ENCODE results near the gene VPS35.
"Not testable (repeated sequence)": the region's sequence is repeated elsewhere in the genome, so short reads cannot be mapped to it uniquely, and the experiment has no call there.

Gene VPS35

DNA sequence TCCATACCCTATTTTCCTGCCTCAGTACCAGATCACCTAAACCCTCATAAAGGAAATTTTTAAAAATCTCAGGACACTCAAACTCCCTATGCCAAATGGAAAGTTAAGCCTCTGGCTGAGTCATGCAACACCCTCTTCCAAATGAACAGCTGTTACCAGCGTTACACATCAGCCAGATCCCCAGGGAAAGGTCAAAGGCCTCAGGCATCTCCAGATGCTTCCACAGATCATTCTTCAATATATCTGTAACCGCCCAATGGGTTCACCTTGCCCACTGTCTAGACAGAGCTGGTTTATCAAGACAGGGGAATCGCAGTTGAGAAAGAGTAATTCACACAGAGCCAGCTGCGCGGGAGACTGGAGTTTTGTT, 38.7 kb downstream of the VPS35 start:
- no peak for DNase-seq

DNA sequence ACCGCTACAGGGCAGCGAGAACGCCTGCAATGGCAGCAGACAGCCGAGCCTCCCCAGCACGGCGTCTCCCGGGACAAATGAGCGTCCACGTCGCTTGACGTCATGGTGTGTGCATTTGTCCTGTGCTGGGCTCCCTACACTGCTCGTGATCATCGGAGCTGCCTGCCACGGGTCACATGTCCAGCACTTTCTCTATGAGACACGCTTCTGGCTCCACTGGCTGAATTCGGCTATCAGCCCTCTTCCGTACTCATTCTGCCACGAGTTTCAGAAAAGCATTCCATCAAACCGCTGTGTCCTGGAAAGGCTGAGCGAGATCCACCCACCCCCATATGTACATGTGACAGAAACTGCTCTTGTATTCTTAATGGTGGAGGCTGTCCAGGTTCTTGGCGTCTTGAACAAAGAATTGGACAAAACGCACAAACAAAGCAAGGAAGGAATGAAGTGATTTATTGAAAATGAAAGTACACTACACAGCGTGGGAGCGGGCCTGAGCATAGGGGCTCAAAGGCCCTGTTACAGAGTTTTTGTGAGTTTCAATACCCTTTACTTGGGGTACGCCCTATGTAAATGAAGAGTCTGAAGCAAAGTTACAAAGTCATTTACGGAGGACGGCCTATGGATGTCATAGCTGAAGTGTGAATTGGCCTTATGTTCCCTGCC, 39.3 kb downstream of the VPS35 start:
- no peak for DNase-seq

DNA sequence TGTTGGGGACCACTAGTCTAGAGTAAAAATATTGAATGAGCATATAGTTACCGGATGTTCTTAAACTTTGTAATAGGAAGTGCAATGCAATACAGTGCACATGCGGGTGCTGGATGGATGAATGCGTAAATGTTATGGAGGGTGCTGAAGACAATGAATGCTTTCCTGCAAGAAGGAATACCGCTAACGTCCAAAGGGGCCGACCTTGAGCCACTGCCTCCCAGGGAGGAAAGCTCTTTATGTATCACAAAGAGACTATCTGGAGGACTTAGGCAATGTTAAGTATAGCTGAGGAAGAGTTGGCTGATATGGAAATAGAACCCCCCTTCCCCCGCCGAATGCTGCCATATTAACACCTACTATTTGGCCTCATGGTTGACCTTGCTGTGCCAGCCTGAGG, 40.3 kb downstream of the VPS35 start:
- DNase-seq = no peak

DNA sequence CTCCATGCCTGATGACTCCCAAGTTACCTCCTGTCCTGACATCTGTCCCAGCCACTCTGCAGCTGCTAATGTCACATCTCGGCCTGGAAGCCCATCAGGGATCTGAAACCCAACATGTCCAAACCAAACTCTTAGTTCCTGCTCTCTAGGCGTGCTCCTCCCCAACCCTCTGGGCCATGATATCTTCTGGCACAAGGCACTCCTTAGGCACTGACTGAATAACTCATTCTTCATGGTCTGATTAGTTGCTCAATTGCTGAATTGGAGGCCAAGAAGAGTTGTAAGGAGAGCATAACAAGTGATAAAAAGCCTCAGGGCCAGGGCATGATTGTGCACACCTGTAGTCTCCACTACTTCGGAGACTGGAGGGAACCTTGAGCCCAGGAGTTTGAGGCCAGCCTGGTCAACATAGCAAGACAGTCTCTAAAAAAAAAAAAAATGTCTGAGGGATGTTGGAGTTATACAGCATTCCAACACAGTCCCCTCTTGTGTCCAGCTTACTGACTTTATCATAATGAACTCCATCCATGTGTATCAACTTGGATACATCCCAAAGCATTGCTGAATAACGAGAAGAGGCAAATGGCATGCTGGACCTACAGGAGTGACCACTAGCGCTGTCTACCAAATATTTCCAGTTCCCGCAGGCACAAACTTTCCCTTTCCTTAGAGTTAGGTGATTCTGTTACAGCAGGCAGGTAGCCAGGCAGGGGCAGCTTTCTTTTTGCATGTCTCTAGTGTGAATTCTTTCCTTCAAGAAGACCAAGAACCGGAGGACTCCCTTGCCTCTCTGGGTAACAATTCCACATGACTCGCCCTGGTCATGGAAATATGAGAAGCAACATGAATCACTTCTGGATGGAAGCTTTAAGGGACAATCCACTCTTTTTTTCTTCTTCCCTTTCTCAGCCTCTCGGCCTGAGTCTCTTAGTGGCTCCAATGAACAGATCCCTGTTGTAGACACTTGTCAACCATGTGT, 49.7 kb downstream of the VPS35 start:
- DNase-seq = no peak

DNA sequence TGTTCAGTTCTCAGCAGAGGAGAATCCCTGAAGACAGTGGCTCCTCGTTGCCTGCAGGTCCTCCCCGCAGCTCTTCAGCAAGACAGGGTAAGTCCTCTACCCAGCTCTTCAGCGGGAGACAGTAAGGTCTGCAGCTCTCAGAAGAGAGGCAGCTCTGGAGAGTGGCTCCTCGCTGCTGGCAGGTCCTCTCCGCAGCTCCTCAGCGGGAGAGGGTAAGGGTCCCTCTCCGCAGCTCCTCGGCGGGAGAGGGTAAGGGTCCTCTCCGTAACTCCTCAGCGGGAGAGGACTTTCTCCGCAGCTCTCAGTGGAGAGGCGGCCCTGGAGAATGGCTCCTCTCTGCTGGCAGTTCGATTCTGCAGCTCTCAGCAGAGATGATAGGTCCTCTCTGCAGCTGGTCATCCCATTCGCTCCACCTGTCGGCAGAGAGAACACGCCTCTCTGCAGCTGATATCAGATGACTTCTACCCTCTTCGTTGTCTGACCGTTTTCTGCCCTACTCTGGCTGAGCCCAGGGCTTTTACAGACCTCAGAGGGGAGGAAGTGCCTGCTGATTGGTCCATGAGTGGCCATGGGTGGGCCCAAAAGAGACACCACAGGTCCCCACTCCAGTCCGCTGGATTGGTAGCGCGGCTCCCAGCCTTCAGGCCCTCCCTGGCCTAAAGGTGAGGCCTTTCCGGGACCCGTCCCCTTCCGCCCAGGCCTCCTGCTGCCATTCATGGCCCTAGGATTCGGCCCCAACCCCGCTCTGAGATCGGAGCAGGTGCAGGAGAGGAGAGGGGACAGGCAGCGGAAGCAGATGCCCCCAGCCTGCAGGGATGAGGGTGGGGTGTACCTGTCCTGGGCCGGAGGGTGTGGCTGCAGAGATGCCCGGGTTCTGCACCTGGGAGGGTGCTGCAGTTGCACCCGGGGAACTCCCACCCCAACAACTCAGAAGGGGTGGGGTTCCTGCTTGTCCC, 55.9 kb downstream of the VPS35 start:
- no peak for DNase-seq

DNA sequence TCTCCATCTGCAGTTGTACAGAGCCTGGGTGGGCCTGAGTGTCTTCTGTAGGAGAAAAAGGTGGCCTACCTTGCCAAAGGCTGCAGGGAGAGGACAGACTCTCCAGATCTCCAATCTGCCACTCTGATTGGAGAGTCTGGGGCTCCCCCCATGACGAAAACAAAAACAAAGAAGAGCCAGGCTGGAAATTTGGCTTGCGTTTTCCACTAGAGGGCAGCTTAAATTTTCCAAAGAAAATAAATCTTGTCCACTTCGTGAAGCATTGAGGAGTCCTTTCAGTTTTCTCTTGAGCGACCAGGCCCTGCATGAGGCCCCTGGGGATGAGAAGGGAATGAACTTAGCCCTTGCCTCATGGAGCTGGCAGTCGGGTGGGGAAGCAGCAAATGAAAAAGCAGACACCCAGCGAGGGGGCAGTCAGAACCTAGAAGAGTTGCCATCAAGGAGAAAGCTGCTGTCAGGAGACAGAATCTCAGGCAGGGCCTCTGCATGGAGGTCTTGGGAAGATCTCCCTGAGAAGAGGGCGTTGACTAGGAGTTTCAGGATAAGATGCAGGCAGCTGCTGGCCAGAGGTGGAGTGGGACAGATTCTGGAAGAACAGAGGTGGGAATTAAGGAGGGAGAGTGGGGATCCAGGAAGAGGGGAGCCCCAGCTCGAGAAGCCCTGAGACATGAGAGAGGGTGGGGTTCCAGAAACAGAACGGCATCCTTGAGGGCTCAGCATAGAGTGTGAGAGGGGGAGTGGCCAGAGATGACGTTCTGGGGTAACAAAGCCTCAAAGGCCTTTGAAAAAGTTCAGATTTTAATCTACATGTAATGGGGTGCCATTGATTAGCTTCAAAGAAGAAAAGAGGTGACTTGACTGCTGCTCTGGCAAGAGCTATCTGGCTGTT, 59.4 kb downstream of the VPS35 start:
- no peak for DNase-seq

DNA sequence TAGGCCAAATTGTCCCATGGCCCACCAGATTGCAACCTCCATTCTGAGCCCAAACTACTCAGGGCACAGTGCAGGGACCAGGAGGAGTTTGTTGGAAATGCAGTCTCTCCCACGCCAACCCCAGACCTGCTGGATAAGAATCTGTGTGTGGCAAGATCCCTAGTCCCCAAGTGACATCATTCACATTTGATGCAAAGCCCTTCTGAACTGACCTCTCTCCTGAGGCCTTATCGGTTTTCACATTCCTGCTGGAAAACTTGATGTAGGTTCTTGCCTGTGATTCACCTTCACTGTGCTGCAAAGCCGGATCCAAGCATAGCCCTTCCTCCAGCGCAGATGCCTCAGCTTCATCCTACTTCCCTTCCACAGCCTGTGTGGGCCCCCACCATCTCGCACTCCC, 61.2 kb downstream of the VPS35 start:
- no peak for DNase-seq

DNA sequence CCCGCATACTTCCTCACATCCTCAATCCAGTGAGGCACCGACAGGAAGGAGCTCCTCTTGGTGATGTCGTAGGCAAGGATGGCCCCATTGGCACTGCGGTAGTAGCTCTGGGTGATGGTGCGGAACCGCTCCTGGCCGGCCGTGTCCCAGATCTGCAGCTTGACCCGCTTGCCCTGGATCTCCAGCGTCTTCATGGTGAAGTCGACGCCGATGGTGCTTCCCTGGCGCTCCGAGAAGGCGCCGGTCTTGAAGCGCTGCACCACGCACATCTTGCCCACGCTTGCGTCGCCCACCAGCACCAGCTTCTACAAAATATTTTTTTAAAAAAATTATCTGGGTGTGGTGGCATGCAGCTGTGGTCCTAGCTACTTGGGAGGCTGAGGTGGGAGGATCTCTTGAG, 62.3 kb downstream of the VPS35 start:
- not testable (repeated sequence) for DNase-seq

DNA sequence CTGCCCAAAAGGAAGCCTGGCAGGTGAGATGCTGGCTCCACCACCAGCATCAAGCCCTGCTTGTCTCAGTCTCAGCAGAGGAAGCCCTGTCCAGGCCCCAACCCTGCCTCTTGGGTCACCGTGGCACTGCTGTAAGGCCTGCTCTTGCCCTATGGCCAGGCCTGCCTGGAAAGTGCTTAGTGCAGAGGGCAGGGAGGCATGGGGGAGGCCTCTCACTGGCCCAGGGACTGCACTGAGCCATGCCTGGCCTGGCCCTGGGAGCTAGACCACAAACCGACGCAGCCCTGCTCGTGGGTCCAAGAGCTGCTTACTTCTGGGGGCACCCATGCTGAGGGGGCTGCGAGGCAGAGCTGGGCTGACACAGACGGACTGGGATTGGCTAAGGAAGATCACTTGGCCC, 64.1 kb downstream of the VPS35 start:
- DNase-seq = not testable (repeated sequence)

DNA sequence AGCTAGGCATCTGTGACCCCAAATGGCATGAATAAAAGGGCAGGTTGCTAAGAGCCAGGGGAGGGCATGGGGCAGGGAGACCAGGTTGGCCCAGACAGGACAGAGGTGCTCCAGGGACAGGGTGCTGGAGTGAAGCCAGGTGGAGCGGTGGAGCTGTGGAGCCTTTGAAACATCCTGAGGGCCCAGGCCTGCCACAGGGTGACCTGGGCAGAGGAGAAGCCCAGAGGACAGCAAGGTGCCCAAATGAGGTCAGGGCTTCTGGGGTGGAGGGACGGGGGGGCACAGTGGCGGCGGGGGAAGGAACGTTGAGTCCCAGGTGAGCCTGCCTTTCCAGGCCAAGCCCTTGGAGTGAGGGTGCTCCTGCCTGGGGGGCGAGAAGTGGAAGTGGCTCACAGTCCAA, 65.3 kb downstream of the VPS35 start:
- DNase-seq = not testable (repeated sequence)

DNA sequence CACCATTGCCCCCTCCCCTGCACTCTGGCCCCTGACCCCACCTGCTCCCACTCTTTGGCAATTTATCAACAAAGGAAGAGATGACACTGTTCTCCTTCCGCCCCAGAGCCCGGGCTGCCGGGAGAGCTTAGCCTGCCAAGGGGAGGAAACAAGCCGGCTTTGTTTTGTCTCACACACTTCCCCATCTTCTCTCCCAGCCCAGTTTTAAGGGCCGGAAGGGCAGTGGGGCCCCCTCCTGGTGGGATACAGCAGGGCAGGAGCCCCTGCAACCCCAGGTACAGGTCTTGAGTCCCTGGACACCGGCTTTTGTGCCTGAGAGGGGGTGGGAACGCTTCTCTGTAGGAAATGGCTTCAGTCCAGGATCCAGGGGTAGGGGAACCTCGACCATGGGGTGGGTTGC, 65.7 kb downstream of the VPS35 start:
- not testable (repeated sequence) for DNase-seq

DNA sequence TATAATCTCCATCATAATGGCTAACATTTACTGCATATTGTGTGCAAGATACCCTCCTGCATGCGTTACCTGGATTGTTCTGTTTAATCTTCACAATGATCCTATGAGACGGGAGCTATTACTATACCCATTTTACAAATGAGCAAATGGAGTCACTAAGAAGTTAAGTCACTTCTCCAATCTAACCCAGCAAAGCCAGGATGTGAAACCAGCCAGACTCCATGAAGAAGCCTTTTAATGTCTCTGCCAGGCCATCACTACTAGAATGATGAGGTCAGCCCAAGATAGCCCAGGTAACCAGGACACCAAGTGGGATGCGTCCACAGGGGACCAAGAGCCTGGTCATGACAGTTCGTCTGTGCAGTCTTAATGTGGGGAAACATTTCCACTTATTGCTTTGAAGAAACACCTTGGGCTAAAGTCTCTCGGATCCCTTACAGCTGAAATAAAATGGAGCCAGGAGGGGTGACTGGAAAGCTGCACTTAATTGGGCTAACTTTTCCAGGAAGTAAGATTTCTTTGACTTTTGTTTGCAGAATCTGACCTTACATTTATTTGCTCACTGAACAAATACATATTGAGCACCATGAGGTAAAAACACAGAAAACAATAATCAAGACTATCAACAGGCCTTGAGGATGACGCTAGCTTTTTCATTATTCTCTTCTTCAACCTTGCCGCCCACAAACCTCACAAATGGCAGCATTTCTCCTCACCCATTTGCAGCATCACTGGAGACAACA, 66.9 kb downstream of the VPS35 start:
- DNase-seq = no peak

DNA sequence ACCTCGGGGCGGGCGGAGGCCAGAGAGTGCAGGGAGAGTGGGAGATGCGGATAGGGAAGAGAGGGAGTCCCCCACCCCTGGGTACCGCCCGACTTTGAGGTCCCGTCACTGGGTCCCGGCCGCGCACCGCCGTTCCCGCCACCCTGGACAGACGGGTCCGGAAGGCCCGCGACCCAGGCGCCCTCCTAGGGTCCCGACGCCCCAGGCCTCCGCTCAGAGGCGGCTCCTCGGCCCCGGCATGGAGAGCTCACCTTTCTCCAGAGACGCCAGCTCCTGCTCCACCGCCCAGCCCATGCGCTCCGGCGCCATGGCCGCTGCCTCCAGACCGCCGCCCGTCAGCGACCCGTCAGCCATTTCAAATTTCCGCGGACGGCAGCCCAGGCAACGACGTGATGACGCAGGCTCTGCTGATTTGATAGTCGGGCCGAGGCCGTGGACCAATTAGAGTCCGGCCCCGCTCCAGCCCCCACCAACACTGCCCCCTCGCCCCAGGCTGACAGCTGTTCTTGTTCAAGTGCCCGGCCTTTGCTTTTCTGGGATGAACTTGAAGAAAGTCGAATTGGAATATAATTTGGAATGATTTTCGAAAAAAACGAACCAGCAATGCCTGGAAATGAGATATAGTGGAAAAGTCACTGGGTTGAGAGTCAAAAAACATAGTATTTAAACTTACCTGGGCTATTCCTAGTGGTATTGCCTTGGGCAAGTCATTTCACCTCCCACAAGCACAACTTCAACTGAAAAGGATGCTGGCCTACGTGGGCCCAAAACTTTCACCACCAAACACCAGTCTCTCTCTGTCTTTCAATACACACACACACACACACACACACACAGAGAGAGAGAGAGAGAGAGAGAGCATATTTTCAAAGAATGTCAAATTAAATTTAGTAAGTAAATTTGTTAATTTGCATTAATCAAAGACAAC, 67.7 kb downstream of the VPS35 start, which contains the start of gene SHCBP1:
Gene SHCBP1, minus strand, starts transcription at position 374 of the 928 bp plus-strand sequence. Its CDS starts 20 bp downstream, at position 354.
- DNase-seq = no peak

DNA sequence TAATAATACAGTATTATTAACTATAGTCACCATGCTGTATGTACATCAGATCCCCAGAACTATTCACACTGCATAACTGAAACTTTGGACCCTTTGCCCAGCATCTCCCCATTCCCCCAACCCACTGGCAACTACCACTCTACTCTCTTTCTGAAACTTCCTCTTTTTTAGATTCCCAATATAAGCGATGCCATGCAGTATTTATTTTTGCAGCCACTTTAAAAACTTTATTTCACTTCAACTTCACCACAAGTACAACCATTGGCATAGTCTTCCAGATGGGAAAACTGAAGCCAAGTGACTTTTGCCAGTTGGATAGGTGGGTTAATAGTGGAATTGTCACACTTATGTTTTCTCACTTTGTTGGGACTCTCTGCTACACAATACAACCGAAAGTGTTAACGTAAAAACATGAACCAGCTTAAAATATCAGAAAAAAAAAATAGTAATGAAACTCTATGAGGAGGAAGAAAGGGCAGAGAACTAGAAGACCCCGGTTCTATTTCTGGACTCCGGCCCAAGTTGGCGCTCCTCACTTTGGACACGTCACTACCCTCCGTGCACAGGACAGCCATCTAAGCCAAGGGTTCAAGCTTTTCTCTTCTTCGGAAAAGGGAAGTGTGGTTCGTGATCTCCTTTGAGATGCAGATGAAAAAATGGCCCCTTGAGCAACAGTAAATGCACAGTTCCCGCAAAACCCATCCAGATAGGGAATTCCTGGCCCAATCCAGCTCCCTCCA, 68.5 kb downstream of the VPS35 start:
- no peak for DNase-seq

DNA sequence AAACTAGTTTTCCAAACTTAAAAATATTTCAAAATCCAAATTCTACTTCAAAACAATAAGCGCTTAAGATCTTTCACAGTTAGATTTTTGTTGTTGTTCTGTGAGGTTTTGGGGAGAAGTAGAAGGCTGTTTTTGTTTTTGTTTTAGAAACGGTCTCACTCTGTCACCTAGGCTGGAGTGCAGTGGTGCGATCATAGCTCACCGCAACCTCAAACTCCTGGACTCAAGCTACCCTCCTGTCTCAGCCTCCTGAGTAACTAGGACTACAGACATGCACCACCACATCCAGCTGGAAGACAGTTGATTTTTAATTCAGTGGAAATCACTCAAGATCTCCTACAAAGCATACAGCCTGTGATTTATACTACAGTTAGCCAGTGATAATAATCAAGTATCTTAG, 70.5 kb downstream of the VPS35 start:
- DNase-seq = no peak

DNA sequence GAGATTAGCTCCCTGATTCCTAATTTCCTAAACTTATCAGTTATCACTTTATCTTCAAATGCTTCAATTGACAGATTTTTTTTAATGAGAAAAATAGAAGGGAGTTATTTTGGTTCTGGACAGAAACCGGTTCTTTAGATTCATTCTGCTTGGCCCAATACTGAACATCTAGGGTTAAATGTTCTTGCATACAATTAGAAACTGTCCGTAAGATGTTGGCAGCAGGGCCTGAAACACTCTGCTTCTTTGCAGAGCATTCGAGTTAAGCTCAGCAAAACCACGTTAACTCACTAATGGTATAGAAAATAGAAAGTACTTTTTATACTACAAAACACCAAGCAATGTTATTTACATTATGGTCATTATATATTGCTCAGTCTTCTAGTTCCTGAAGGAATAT, 75.0 kb downstream of the VPS35 start:
- no peak for DNase-seq

DNA sequence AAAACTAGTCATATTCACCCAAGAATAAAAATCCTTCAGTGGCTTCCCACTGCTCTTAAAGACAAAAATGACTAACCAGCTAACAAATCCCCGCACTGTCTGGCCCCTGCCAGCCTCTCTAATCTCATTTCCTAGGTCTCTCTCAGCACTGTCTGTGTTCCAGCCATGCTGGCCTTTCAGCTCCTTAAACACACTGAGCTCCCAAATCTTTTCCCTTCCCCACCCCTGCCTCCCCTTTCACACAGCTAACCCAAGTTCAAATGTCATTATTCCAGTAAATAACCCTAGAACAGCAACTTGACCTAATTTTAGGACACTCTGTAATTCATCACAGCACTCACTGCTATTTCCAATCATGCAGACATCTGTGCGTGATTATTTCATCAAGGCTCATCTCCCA, 75.6 kb downstream of the VPS35 start:
- no peak for DNase-seq

DNA sequence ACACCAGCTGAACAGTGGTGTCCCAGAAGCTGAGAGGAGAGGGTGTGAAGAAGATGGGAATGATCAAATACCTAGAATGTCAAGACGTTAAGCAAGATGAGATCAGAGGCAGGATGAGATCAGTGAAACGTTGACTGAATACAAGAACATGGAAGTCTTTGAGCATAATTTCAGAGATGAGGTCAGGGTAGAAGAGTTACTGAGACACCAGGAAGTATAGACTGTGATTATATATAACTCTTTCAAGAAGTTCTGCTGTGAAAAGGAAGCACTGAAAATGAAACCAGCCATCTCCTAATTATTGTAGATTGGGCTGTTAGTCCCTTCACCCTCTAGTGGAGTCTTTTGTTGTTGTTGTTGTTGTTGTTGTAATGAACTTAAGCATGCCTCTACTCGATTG, 76.9 kb downstream of the VPS35 start:
- no peak for DNase-seq

DNA sequence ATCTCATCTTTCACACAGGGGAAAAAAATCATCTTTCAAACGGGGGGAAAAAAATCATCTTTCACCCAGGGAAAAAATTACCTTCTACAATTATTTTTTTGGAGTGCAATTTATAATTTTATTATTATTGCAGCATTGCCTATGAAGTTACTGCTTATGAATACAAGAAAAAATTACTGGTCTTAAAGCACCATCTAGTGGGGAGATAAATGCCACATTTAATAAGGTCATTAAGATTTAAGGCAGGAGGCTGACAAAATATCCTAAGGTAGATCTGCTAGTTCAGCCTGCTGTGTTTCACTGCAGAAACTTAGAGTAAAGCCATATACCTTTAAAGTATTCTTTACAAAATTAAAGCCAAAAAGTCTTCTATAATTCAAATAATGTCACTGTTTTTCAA, 81.4 kb downstream of the VPS35 start:
- no peak for DNase-seq

All from NCI-H2029 treated with DMSO at 0.1 percent for 48 hours (cell line).